ENCODE data around the gene PARVB.

The PARVB gene

GRCh38 chr22:44136112-44136511 is 112.0 kb downstream of the PARVB start:
- DNase-seq (no peak), ATAC-seq (no peak)

GRCh38 chr22:44136786-44137185 is 112.7 kb downstream of the PARVB start:
- DNase-seq (no peak), ATAC-seq (no peak)

DNA sequence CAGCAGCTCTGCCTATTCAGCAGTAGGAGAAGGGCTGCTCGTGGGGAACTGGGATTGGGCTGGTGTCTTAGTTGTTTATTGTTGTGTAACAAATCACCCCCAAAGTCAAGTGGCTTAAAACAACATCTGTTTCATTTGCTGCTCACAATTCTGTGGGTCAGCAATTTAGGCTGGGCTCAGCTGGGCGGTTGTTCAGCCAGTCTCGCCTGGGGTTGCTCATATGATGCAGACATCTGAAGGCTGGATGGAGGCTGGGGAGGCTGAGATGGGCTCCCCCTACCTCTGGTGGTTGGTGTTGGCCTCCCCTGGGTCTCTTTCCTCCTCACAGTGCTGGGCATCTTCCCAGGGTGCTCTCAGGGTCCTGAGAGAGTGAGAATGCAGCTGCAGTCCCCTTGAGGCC is 113.3 kb downstream of the PARVB start:
- no peak for ATAC-seq
- DNase-seq = no peak

GRCh38 chr22:44139773-44140172 is 115.7 kb downstream of the PARVB start:
- no peak for DNase-seq
- no peak for ATAC-seq

DNA sequence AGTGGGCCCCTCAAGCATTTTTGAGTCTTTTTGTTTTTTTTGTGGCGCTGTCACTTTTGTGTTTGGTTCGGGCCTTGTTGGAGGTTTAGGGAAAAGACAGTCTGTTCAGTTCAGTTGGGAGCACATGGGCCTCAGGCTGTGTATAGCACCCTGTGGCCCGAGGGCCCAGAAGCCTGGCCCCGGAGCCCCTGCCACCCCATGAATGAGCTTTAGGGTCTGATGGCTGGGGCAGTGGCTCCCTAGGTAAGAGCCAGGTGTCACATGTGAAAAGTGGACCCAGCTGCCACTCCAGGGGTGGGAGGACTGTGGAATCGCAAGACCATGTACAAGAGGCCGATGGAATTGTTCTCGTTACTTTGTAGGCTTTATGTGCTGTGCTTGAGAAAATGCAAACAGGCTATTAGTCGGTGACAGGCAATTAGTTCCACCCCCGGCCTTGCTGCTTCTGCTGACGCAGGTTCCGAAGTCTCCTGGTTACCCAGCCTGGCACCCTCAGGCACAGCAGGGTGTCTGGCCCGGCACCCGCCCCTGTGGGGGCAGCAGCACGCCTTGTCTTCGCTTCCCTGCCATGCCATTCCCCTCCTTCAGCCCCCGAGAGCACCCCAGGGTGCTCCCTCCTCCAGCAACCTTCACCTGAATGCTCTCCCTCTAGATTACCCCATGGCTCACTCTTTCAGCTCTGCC is 118.5 kb downstream of the PARVB start:
- no peak for ATAC-seq
- no peak for DNase-seq

DNA sequence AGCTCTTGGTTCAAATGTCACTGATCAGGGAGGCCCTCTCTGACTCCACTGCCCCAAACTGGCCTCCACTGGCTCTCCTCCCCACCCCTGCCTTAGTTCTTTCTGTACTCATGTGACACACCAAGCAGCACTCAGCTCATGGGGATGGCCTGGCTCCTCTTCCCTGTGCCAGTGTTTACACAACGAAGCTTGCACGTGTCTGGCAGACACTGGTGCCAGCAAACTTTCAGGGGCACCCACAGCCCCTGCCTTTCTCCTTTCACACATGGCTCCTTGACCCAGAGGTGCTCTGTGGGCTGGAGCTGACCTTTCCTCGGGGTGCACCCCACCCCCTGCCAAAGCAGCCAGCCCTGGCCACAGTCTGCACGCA is 119.0 kb downstream of the PARVB start:
- DNase-seq = no peak
- no peak for ATAC-seq

- DNase-seq (no peak), ATAC-seq (no peak)
These were observed 119.5 kb downstream of the PARVB start for GRCh38 chr22:44143579-44143978.

- DNase-seq (no peak), ATAC-seq (no peak)
These were observed 120.0 kb downstream of the PARVB start for GRCh38 chr22:44144046-44144569.

DNA sequence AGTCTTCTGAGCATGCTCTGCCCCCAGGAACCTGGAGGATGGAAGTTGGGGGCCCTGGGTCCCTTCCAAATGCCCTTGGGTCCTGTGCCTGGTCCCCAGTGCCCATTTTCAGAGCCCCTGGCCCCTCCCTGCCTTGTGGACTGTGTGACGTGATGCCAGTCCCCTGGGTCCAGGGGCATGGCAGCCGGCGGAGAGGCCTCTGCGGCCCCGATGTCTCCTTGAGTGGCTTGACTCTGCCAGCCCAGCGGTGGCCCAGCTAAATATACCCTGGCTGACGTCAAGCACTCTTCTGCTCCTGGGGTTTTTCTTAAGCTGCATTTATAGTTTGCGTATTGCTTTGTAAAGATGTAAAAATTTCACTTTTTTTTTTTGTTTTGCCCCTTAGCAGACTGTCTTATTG is 121.4 kb downstream of the PARVB start:
- no peak for DNase-seq

DNA sequence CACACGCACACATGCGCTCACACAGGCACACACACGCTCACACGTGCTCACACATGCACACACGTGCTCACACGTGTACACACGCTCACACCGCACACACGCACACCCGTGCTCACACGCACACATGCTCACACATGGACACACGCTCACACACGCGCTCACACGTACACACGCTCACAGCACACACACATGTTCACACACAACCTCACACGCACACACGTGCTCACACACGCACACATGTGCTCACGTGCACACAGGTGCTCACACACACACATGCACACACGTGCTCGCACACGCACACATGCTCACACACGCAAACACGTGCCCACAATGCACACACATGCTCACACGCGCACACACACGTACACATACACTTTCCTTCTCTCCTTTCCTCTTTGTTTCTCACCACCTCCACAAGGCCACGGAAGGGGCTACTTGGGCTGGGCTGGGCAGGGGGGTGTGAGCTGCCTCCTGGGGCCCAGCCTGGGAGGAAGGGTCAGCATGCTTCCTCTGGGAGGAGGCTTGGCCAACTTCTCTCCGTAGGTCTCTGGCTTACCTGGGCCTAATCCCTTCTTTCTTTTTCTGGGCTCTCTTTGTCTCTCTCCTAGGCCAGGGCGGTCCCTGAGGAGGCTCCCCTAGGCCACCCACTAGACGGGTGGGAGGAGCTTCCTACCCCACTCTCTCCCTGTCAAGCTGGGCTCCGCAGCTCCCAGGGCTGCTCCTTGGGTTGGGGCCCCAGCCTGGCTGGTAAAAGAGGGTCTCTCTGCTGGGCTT is 122.2 kb downstream of the PARVB start:
- DNase-seq (no peak), ATAC-seq (no peak)

More for the DNA sequence above, 121.4 kb downstream of the PARVB start:
- ATAC-seq = no peak

DNA sequence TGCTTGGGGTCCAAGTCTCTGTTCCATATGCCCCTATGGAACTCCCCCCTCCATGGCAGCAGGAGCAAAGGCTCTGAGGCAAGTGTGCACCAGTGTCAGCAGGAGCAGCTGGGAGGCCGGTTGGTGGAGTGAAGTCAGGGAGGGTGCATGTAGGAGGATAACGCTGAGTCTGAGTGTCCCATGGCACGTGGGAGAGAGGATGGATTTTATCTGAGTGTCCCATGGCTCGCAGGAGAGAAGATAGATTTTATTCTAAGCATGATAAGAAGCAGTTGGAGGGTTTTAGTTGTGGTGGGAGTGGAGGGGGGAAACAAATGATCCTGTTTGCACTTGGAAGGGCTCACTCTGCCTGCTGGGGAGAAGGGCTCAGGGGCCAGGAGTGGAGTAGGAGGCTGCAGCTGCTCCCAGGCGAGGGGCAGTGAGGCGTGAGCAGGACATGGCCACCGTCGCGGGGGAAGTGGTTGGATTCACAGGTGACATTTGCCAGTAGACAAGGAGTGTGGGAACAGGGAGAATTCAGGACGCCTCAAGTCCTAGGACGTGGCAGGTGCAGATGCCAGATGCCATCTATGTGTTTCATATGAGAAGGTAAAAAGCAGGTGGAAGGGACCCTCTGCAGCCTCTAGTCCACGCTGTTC is 123.0 kb downstream of the PARVB start:
- DNase-seq = no peak
- no peak for ATAC-seq

- DNase-seq = no peak
- no peak for ATAC-seq
These were observed 123.9 kb downstream of the PARVB start for GRCh38 chr22:44147821-44148574.

- ATAC-seq (no peak), DNase-seq (no peak)
These were observed 127.6 kb downstream of the PARVB start for GRCh38 chr22:44151676-44152075.

DNA sequence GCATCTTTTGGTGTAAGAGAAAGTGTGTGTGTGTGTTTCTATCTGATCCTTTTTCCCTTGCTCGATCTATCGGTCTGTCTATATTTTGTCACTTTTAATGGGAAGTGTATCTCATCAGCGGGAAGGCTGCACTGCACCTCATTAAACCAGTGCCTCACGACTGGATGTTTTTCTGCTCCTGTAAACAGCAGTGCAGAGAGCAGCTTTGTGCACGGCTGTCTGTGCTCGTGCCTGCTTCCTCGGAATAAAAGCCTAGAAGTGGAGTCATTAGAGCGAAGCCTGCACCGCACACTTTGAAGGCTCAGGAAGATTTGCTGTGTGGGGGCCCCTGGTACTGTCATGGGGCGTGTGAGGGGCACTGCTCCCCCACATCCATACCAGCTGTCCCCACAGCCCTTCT is 129.6 kb downstream of the PARVB start:
- no peak for ATAC-seq
- DNase-seq = no peak

GRCh38 chr22:44154436-44154942 is 130.4 kb downstream of the PARVB start:
- DNase-seq = no peak
- ATAC-seq = peak; percentile 36

DNA sequence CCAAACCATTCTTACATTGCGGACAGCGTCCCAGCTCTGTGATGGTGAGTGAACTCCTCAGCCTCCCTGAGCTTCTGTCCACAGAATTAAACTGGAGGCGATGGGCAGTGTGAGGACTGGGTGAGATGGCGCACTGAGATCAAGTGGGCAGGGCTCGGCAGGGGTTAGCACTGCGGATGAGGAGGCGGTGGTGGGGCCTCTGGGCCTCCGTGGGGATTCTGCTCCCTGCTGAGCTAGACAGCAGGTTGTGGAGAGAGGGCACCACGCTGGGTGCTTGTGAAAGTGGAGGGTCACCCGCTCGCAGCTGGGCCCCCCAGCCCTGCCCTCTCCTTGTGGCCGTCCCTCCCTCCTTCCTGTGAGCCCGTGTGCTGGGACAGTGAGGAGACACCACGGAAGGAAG is 131.0 kb downstream of the PARVB start:
- ATAC-seq (peak; percentile 23), DNase-seq (no peak)

DNA sequence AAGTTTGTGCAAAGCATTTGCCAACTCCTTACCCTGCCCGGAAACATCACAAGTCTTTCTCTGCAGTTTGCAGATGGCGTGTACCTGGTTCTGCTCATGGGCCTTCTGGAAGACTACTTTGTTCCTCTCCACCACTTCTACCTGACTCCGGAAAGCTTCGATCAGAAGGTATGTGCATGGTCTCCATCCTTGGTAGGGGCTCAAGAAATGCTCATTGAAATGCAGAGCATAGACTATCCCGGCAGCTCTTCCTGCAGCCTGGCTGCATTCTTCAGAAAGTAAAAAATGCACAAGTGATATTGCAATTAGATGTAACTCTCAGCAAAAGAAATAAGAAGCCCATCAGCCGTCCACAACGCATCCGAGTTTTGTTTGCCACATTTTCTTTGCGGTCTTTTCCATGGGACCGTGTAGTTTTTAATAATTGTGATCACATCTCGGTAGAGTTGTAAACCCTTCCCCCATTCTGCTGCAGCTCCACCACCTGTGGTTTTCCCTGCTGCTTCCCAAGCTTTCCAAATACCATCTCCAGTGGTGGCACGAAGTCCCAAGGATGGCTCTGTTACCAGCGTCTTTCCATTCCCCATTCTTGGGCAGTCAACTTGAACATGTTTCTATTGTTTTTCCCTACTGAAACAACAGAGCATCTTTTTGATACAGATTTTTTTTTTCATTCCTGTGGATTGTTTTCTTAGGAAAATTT is 134.0 kb downstream of the PARVB start:
- no peak for ATAC-seq
- DNase-seq = no peak

- ATAC-seq (no peak), DNase-seq (no peak)
These were observed 134.7 kb downstream of the PARVB start for GRCh38 chr22:44158816-44159215.

GRCh38 chr22:44159221-44159620 is 135.1 kb downstream of the PARVB start:
- ATAC-seq (no peak), DNase-seq (no peak)

- no peak for ATAC-seq
- no peak for DNase-seq
These were observed 135.7 kb downstream of the PARVB start for GRCh38 chr22:44159811-44160210.

DNA sequence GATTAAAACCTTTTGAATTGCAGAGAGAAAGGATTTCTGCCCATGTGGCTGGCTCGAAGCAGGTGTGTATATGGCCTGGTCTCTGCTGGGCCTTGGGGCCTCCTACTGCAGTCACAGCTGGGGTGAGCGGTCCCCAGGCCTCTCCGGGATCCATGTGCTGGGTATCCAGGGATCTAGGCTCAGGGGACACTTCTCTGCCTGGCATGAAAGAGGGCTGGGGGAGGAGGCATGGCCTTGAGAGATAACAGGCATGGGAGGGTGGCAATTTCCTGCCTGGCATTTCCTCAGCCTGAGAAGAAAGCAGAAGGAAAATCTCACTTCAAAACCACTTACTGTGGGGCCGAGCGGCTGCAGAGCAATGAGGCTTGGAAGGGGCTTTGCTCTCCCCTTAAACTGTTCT is 136.3 kb downstream of the PARVB start:
- DNase-seq = no peak

GRCh38 chr22:44161673-44162072 is 137.6 kb downstream of the PARVB start:
- ATAC-seq (no peak), DNase-seq (no peak)

More for the DNA sequence above, 136.3 kb downstream of the PARVB start:
- ATAC-seq = no peak

All from stimulated activated naive CD8-positive, alpha-beta T cell treated with anti-CD3 and anti-CD28 coated beads, Interleukin-15, Interleukin-2, amounts not matched to agents 100 U/mL and 50 U/mL, for 24 hours (primary cell).